VCaP (cell line): Measurements from ENCODE around the gene RPS25.
"Not testable (repeated sequence)": the region's sequence is repeated elsewhere in the genome, so short reads cannot be mapped to it uniquely, and the experiment has no call there.

ENCODE experiments used
- H3K27ac ChIP-seq: fragments of 450-650 bp; 2 replicates; pipeline ENCODE4 v1.5.1; 2017
- CTCF ChIP-seq: fragments of 450-650 bp; conservative IDR thresholded peaks from 2 replicates; pipeline ENCODE4 v1.5.1; 2017; ENCODE audit warnings: mild to moderate bottlenecking, moderate library complexity

The RPS25 gene

GRCh38 chr11:119018074-119018938 lies at the start of gene RPS25, which contains the start of gene TRAPPC4:
Gene RPS25 (minus strand): TSS chr11:119018343. CDS start chr11:119018284, 59 bp downstream.
Gene TRAPPC4 (plus strand): TSS chr11:119018766. CDS start chr11:119018796, 30 bp downstream.
- peak within 1 kb of the TSS; percentile 96 for H3K27ac ChIP-seq
- TF ChIP-seq CTCF, result no peak; the same call in 1 of the 2 replicates

- peak within 1 kb of the TSS; percentile 86 for H3K27ac ChIP-seq
- no peak for TF ChIP-seq CTCF
These were observed 49.5 kb upstream of the RPS25 start, which contains the start of gene VPS11 for GRCh38 chr11:119067371-119068222. Gene VPS11 (plus strand): TSS chr11:119067818. CDS start chr11:119067824, 6 bp downstream.

GRCh38 chr11:119065369-119065768 lies 47.2 kb upstream of the RPS25 start:
- peak; percentile 64 for TF ChIP-seq CTCF
- no peak overlapping the region for H3K27ac ChIP-seq

- no peak overlapping the region for H3K27ac ChIP-seq
- no peak for TF ChIP-seq CTCF
These were observed 44.6 kb upstream of the RPS25 start for GRCh38 chr11:119062779-119063178.

- no peak for TF ChIP-seq CTCF
- H3K27ac ChIP-seq, result no peak overlapping the region
These were observed 43.1 kb upstream of the RPS25 start for GRCh38 chr11:119061256-119061655.

GRCh38 chr11:119059128-119059527 lies 41.0 kb upstream of the RPS25 start:
- not testable (repeated sequence) for H3K27ac ChIP-seq

- peak; percentile 19; the same call in 1 of the 2 replicates for TF ChIP-seq CTCF
- peak within 1 kb of the TSS; percentile 89 for H3K27ac ChIP-seq
These were observed 39.0 kb upstream of the RPS25 start, which contains the start of gene HYOU1 for GRCh38 chr11:119057000-119057769. Gene HYOU1 (minus strand): TSS chr11:119057205. CDS start chr11:119056160, 1,045 bp downstream.
